Measurements from ENCODE around the gene HADHB.
A peak's percentile ranks its signal among the peaks of the same experiment; 100 is the strongest.

The HADHB gene

DNA sequence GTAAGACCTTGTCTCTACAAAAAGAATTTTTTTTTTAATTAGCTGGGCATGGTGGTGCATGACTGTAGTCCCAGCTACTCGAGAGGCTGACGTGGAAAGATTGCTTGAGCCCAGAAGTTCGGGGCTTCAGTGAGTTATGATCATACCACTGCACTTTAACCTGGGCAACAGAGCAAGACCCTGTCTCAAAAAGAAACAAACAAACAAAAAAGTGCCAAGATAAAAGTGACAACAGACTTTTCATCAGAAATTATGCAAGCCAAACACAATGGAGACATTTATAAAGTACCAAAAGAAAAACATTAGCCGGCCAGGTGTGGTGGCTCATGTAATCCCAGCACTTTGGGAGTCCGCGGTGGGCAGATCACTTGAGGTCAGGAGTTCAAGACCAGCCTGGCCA is 27.0 kb upstream of the HADHB start:
- Histone ChIP-seq H3K4me3 (ENCODE audit: low read depth, low read length) (no peak overlapping the region), H3K27ac (ENCODE audit: low read depth, low read length) (no peak overlapping the region), H3K4me1 (ENCODE audit: control insufficient read depth, insufficient read depth, low read length) (no peaks in the 10 kb centered on the region), H3K27me3 (ENCODE audit: control insufficient read depth, insufficient read depth, low read length) (no peaks in the 10 kb centered on the region), H3K9ac (ENCODE audit: low read depth, low read length) (no peak overlapping the region), H3K9me3 (ENCODE audit: control insufficient read depth, insufficient read depth, low read length) (no peaks in the 10 kb centered on the region), H3K36me3 (ENCODE audit: control insufficient read depth, insufficient read depth, low read length) (peaks cover 50% of the 10 kb centered on the region)

DNA sequence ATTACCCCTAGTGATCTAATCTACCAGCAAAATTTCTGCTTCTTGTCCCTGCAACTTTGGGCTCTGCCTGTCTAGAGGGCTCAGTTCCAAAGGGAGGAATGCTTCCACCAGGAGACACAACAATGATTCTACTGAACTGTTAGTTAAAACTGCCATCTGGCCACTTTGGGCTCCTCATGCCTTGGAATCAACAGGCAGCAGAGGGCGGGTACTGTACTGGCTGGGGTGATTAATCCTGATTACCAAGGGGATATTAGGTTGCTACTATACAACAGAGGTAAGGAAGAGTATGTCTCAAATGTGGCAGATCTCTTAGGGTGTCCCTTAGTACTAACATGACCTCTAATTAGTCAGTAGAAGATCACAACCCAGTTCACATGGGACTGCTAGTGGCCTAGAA is 21.7 kb upstream of the HADHB start:
- Histone ChIP-seq H3K9ac (ENCODE audit: low read depth, low read length) (no peak overlapping the region), H3K36me3 (ENCODE audit: control insufficient read depth, insufficient read depth, low read length) (peaks cover 35% of the 10 kb centered on the region), H3K27me3 (ENCODE audit: control insufficient read depth, insufficient read depth, low read length) (no peaks in the 10 kb centered on the region), H3K4me1 (ENCODE audit: control insufficient read depth, insufficient read depth, low read length) (no peaks in the 10 kb centered on the region), H3K27ac (ENCODE audit: low read depth, low read length) (no peak overlapping the region), H3K4me3 (ENCODE audit: low read depth, low read length) (no peak overlapping the region), H3K9me3 (ENCODE audit: control insufficient read depth, insufficient read depth, low read length) (peaks cover 6% of the 10 kb centered on the region; the same call in 1 of the 2 replicates)

GRCh38 chr2:26224095-26224494 is 20.6 kb upstream of the HADHB start:
- Histone ChIP-seq H3K27ac (ENCODE audit: low read depth, low read length) (no peak overlapping the region), H3K36me3 (ENCODE audit: control insufficient read depth, insufficient read depth, low read length) (peaks cover 45% of the 10 kb centered on the region), H3K27me3 (ENCODE audit: control insufficient read depth, insufficient read depth, low read length) (no peaks in the 10 kb centered on the region), H3K9ac (ENCODE audit: low read depth, low read length) (no peak overlapping the region), H3K9me3 (ENCODE audit: control insufficient read depth, insufficient read depth, low read length) (peaks cover 6% of the 10 kb centered on the region; the same call in 1 of the 2 replicates), H3K4me1 (ENCODE audit: control insufficient read depth, insufficient read depth, low read length) (no peaks in the 10 kb centered on the region), H3K4me3 (ENCODE audit: low read depth, low read length) (no peak overlapping the region)

- Histone ChIP-seq H3K36me3 (ENCODE audit: control insufficient read depth, insufficient read depth, low read length) (peaks cover 83% of the 10 kb centered on the region), H3K9me3 (ENCODE audit: control insufficient read depth, insufficient read depth, low read length) (peaks cover 6% of the 10 kb centered on the region; the same call in 1 of the 2 replicates), H3K9ac (ENCODE audit: low read depth, low read length) (no peak overlapping the region), H3K27ac (ENCODE audit: low read depth, low read length) (no peak overlapping the region), H3K27me3 (ENCODE audit: control insufficient read depth, insufficient read depth, low read length) (no peaks in the 10 kb centered on the region), H3K4me1 (ENCODE audit: control insufficient read depth, insufficient read depth, low read length) (no peaks in the 10 kb centered on the region), H3K4me3 (ENCODE audit: low read depth, low read length) (no peak overlapping the region)
Observed at GRCh38 chr2:26229595-26229994, 15.1 kb upstream of the HADHB start.

DNA sequence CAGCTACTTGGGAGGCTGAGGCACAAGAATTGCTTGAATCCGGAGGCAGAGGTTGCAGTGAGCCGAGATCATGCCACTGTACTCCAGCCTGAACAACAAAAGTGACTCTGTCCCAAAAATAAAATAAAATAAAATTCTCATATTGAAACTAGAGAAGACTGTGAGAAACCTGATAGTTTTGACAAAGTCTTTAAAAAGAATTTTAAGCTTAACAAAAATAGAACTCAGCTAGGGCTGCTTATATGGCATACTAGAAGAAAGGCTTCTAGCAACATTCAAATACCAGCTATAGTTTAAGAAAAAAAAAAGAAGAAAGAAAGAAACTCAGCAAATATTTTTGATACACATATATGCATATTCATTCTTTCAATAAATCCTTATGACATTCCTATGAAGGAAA is 13.9 kb upstream of the HADHB start:
- H3K36me3 ChIP-seq (ENCODE audit: control insufficient read depth, insufficient read depth, low read length) = peaks cover 92% of the 10 kb centered on the region
- no peak overlapping the region for H3K27ac ChIP-seq (ENCODE audit: low read depth, low read length)
- no peaks in the 10 kb centered on the region for H3K27me3 ChIP-seq (ENCODE audit: control insufficient read depth, insufficient read depth, low read length)
- no peak overlapping the region for H3K4me3 ChIP-seq (ENCODE audit: low read depth, low read length)
- H3K9ac ChIP-seq (ENCODE audit: low read depth, low read length) = no peak overlapping the region
- H3K4me1 ChIP-seq (ENCODE audit: control insufficient read depth, insufficient read depth, low read length) = no peaks in the 10 kb centered on the region
- peaks cover 6% of the 10 kb centered on the region; the same call in 1 of the 2 replicates for H3K9me3 ChIP-seq (ENCODE audit: control insufficient read depth, insufficient read depth, low read length)

GRCh38 chr2:26235089-26235488 is 9.7 kb upstream of the HADHB start:
- H3K4me1 ChIP-seq (ENCODE audit: control insufficient read depth, insufficient read depth, low read length) = no peaks in the 10 kb centered on the region
- peaks cover 84% of the 10 kb centered on the region for H3K36me3 ChIP-seq (ENCODE audit: control insufficient read depth, insufficient read depth, low read length)
- no peak overlapping the region for H3K27ac ChIP-seq (ENCODE audit: low read depth, low read length)
- no peak overlapping the region for H3K4me3 ChIP-seq (ENCODE audit: low read depth, low read length)
- no peaks in the 10 kb centered on the region for H3K27me3 ChIP-seq (ENCODE audit: control insufficient read depth, insufficient read depth, low read length)
- no peaks in the 10 kb centered on the region for H3K9me3 ChIP-seq (ENCODE audit: control insufficient read depth, insufficient read depth, low read length)
- H3K9ac ChIP-seq (ENCODE audit: low read depth, low read length) = no peak overlapping the region

GRCh38 chr2:26237868-26238267 is 6.9 kb upstream of the HADHB start:
- H3K9me3 ChIP-seq (ENCODE audit: control insufficient read depth, insufficient read depth, low read length) = no peaks in the 10 kb centered on the region
- no peak overlapping the region for H3K4me3 ChIP-seq (ENCODE audit: low read depth, low read length)
- no peak overlapping the region for H3K9ac ChIP-seq (ENCODE audit: low read depth, low read length)
- H3K4me1 ChIP-seq (ENCODE audit: control insufficient read depth, insufficient read depth, low read length) = no peaks in the 10 kb centered on the region
- no peak overlapping the region for H3K27ac ChIP-seq (ENCODE audit: low read depth, low read length)
- no peaks in the 10 kb centered on the region for H3K27me3 ChIP-seq (ENCODE audit: control insufficient read depth, insufficient read depth, low read length)
- H3K36me3 ChIP-seq (ENCODE audit: control insufficient read depth, insufficient read depth, low read length) = peaks cover 58% of the 10 kb centered on the region

DNA sequence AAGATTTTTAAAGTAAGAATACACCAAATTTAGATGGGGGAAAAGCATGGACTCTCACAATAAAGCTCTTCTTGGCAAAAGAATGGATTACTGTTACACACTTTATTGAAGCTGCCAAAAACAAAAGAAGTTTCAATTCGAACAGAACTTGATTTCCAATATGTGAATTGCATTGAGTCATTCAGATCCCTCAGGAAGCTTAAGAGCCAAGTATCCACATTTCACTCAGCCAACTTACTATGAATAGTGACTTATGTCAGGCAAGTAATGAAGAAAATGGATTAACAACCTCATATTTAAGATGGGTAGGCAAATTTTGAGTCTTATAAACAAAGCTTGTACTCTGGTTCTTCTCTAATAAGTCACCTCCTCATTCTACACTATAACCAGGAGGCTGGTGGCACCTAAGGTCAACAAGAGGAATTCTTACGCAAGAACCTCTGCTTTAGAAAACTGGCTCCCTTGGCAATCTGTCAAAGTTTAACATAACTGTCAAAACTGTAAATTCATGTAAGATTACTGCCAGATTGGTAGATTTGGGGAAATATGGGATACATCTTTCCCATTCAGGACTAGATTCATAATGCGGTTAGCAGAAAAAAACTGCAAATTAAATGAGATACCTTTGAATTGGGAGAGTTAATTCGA is 6.3 kb upstream of the HADHB start:
- H3K36me3 ChIP-seq (ENCODE audit: control insufficient read depth, insufficient read depth, low read length) = peaks cover 53% of the 10 kb centered on the region
- H3K4me3 ChIP-seq (ENCODE audit: low read depth, low read length) = no peak overlapping the region
- no peaks in the 10 kb centered on the region for H3K9me3 ChIP-seq (ENCODE audit: control insufficient read depth, insufficient read depth, low read length)
- no peaks in the 10 kb centered on the region for H3K4me1 ChIP-seq (ENCODE audit: control insufficient read depth, insufficient read depth, low read length)
- no peak overlapping the region for H3K9ac ChIP-seq (ENCODE audit: low read depth, low read length)
- no peak overlapping the region for H3K27ac ChIP-seq (ENCODE audit: low read depth, low read length)
- no peaks in the 10 kb centered on the region for H3K27me3 ChIP-seq (ENCODE audit: control insufficient read depth, insufficient read depth, low read length)

GRCh38 chr2:26241928-26242436 is 2.8 kb upstream of the HADHB start:
- Histone ChIP-seq H3K36me3 (ENCODE audit: control insufficient read depth, insufficient read depth, low read length) (peaks cover 20% of the 10 kb centered on the region), H3K4me3 (ENCODE audit: low read depth, low read length) (no peak overlapping the region), H3K4me1 (ENCODE audit: control insufficient read depth, insufficient read depth, low read length) (peaks cover 5% of the 10 kb centered on the region), H3K27ac (ENCODE audit: low read depth, low read length) (no peak overlapping the region), H3K9ac (ENCODE audit: low read depth, low read length) (no peak overlapping the region), H3K27me3 (ENCODE audit: control insufficient read depth, insufficient read depth, low read length) (no peaks in the 10 kb centered on the region), H3K9me3 (ENCODE audit: control insufficient read depth, insufficient read depth, low read length) (no peaks in the 10 kb centered on the region)

DNA sequence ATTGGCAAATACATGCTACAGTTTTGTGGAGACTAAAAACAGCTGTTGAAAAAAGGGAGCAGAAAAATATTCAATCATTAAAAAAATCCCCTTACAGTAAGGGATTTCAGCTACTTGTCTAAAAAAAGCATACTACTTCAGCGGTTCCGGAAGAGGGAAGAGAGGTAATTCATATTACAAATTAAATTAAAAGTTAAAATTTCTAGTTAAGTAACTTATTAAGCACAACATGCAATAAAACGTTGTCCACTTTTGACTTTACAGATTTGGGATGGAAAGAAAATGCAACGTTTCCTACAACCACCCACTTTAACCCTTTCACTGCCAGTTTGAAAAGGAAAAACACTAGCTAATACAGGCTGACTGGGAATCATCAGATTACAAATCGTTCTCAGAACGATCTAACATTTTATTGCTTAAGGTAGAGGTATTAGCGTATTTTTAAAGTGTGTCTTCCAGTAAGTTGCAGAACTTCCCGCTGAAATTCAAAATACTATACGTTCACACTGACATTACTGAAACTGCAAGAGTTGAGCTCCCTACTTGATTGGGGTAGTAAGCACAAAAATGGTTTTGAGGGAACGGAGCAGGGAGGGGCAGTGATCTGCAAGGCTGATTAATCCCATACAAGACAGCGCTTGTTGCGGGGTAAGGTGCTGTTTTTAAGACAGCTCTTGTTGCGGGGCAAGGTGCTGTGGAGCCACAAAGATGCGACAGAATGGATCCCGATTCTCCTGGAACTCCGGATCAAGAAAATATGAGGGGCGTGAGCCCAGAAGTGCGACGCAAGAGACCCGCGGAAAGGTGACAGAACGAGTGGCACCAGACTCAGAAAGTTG is 1.1 kb upstream of the HADHB start:
- Histone ChIP-seq H3K27ac (ENCODE audit: low read depth, low read length) (peak overlapping the region; percentile 97), H3K9ac (ENCODE audit: low read depth, low read length) (peak overlapping the region; percentile 87), H3K36me3 (ENCODE audit: control insufficient read depth, insufficient read depth, low read length) (peaks cover 3% of the 10 kb centered on the region; the same call in 1 of the 2 replicates), H3K9me3 (ENCODE audit: control insufficient read depth, insufficient read depth, low read length) (no peaks in the 10 kb centered on the region), H3K27me3 (ENCODE audit: control insufficient read depth, insufficient read depth, low read length) (no peaks in the 10 kb centered on the region), H3K4me1 (ENCODE audit: control insufficient read depth, insufficient read depth, low read length) (peaks cover 5% of the 10 kb centered on the region), H3K4me3 (ENCODE audit: low read depth, low read length) (peak overlapping the region; percentile 93)

GRCh38 chr2:26245231-26245732 is 543 bp downstream of the HADHB start:
- Histone ChIP-seq H3K27me3 (ENCODE audit: control insufficient read depth, insufficient read depth, low read length) (no peaks in the 10 kb centered on the region), H3K36me3 (ENCODE audit: control insufficient read depth, insufficient read depth, low read length) (no peaks in the 10 kb centered on the region), H3K9me3 (ENCODE audit: control insufficient read depth, insufficient read depth, low read length) (no peaks in the 10 kb centered on the region), H3K4me3 (ENCODE audit: low read depth, low read length) (peak overlapping the region; percentile 93), H3K4me1 (ENCODE audit: control insufficient read depth, insufficient read depth, low read length) (peaks cover 5% of the 10 kb centered on the region), H3K9ac (ENCODE audit: low read depth, low read length) (peak overlapping the region; percentile 87), H3K27ac (ENCODE audit: low read depth, low read length) (peak overlapping the region; percentile 97)

All from HUES48 (cell line).